Globus pallidus (tissue), 1 donor: ENCODE measurements around the gene ANKRD2.
"Not testable (repeated sequence)": the region's sequence is repeated elsewhere in the genome, so short reads cannot be mapped to it uniquely, and the experiment has no call there.

Experiments used
- DNase-seq: peaks from one replicate; pipeline ENCODE4 v3.0.0-alpha.2; 2015; ENCODE audit warnings: low spot score

ANKRD2 gene, protein sequence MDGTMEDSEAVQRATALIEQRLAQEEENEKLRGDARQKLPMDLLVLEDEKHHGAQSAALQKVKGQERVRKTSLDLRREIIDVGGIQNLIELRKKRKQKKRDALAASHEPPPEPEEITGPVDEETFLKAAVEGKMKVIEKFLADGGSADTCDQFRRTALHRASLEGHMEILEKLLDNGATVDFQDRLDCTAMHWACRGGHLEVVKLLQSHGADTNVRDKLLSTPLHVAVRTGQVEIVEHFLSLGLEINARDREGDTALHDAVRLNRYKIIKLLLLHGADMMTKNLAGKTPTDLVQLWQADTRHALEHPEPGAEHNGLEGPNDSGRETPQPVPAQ

DNA sequence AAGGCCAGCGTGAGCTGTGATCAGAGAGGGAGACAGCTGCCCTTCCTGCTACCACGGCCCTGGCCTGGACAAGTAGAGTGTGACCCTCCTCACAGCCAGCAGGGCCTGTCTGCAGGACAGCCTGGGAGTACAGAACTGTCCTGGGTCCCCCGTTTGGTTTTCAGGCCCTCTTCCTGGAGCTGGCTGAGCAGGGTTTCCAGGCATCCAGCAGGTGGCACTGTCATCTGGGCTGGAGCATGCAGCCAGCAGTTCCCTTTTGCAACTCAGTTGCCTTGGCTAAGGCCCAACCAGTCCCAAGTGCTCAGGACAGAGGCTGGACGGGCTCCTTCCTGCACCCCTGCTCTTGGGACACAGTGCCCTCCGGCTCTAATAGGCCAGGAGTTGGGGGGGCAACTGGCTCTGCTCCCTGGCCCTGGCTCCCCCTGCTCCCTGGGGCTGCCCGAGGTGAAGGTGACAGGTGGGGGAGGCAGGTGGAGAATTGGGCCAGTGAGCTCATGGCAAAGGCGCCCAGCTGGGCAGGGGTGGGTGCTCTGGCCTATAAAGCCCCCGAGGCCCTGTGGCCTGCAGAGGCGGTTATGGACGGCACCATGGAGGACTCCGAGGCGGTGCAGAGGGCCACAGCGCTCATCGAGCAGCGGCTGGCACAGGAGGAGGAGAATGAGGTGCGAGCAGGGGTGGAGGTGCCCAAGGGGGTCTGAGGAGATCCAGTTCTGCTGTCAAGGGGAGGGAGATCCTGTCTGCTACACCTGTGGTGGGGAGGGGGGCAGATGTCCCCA is at the start of gene ANKRD2:
ANKRD2 (plus strand) TSS at position 566 of the 776 bp plus-strand sequence; CDS start at position 576, 10 bp downstream.
- DNase-seq, result peak; percentile 78

DNA sequence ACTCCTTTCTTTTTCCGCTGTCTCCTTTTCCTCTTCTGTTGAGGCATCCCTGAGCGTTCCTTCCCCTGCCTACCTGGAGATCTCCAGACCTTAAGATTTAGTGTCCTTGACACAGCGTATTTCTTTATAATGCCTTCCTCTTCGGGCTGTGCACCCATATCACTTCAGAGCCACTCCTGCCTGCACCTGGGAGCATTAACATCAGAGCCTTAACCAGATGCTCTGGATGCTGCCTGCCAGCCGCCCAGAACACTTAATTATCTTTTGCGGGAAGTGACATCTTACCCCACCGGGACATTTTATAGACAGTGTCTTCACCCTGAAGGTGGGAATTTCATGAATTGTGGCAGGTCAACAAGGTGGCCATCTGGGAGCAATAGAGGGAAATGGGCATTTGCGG is 49.6 kb upstream of the ANKRD2 start:
- no peak for DNase-seq

DNA sequence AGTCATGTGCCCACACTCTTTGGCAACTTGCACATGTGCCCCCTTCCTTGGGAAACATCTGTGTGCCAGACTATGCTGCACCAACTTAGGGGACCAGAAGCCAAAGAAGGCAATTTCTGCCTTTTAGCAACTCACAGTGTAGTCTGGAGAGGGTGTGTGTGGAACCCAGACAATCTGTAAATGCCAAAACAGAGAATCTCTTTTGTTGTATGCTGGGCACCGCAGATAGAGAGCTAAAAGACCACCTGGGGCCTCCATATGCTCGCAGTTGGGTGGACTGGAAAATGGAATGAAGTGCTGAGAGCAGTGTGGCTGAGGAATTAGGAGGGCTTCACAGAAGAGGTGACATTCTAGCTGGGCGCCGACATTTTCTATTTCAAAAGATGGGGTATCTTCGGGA is 47.5 kb upstream of the ANKRD2 start:
- DNase-seq, result no peak

DNA sequence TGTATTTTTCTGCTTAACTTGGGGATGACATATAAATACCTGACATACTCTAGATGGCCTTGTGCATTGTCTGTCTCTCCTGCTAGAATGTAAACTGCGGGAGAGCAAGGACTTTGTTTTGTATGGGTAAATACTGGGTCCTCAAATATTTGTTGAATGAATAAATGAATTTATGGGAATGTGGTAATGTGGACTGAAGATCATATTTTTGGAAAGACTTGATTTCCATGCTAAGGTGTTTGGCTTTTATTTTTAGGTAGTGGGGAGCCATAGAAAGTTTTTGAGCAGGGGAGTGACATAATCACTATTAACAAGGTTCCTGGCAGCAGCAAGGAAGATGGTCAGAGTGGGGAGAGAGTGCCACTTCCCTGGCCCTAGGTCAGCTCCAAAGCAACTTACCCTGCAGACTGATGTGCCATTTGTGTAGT is 46.9 kb upstream of the ANKRD2 start:
- no peak for DNase-seq

GRCh38 chr10:97528876-97529275 is 43.7 kb upstream of the ANKRD2 start:
- not testable (repeated sequence) for DNase-seq

DNA sequence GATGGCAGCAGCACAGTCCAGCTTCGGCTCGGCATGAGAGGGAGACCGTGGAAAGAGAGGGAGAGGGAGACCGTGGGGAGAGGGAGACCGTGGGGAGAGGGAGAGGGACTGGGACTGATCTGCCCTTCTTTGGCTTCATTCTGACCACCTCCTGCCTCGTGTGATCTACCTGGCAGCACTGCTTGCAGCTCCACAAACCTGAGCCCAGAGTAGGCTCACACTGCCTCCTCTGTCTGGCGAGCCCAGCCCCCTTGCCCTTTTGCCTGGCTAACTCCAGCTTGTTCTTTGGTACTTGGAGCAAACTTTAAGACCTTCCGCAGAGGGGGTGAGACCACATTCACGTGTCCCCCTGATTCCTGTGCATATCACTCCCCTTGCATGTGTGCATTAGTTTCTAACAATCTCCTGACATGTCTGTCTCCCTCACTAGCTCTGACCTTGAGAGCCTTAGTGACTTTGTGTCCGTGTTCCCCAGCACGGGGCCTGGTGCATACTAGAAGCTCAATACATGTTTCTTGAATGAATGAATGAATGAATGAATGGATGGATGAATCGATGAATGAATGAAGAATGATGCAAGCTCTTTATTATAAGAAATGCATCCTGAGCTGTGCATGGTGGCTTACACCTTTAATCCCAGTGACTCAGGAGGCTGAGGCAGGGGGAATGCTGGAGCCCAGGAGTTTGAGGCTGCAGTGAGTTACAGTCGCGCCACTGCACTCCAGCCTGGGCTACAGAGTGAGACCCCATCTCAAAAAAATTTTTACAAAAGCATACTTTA is 42.7 kb upstream of the ANKRD2 start:
- no peak for DNase-seq

GRCh38 chr10:97531401-97531986 is 41.1 kb upstream of the ANKRD2 start:
- DNase-seq, result no peak

GRCh38 chr10:97532935-97533671 is 39.5 kb upstream of the ANKRD2 start:
- DNase-seq, result no peak

- no peak for DNase-seq
Measured at GRCh38 chr10:97533888-97534287, 38.7 kb upstream of the ANKRD2 start.

GRCh38 chr10:97534746-97535367 is 37.7 kb upstream of the ANKRD2 start:
- DNase-seq, result peak; percentile 77

DNA sequence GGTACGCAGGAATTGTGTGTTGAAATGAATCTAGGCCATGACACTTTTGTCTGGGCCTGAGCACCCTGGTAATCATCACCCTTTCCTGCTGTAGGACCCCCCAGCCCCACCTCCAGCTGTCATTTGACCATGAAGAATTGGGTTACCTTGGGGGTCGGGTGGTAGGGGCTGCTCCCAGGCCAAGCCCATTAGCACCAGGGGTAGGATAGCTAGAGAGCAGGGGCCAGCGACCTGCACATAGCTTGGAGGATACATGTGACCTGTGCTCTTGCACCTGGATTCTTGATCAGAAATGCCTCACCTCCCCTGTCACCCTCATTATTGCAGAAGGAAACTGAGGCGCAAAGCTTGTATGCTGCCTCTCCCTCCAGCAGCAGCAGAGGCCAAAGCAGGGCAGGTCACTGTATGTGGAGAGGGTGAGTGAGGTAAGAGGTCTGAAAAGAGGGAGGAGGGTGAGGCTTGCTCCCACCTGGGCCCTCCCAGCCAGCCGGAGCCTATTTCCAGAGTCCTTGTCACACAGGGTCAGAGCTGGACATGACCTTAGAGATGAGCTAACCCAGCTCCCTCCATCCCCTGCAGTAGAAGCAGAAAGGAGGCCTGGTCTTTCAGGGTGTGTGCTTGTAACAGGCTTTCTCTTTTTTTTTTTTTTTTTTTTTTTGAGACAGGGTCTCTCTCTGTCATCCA is 35.3 kb upstream of the ANKRD2 start:
- no peak for DNase-seq

- DNase-seq, result peak; percentile 44
Measured at GRCh38 chr10:97538411-97538810, 34.2 kb upstream of the ANKRD2 start.

GRCh38 chr10:97538839-97539238 is 33.7 kb upstream of the ANKRD2 start:
- DNase-seq, result no peak

GRCh38 chr10:97539523-97540200 is 32.9 kb upstream of the ANKRD2 start:
- no peak for DNase-seq

DNA sequence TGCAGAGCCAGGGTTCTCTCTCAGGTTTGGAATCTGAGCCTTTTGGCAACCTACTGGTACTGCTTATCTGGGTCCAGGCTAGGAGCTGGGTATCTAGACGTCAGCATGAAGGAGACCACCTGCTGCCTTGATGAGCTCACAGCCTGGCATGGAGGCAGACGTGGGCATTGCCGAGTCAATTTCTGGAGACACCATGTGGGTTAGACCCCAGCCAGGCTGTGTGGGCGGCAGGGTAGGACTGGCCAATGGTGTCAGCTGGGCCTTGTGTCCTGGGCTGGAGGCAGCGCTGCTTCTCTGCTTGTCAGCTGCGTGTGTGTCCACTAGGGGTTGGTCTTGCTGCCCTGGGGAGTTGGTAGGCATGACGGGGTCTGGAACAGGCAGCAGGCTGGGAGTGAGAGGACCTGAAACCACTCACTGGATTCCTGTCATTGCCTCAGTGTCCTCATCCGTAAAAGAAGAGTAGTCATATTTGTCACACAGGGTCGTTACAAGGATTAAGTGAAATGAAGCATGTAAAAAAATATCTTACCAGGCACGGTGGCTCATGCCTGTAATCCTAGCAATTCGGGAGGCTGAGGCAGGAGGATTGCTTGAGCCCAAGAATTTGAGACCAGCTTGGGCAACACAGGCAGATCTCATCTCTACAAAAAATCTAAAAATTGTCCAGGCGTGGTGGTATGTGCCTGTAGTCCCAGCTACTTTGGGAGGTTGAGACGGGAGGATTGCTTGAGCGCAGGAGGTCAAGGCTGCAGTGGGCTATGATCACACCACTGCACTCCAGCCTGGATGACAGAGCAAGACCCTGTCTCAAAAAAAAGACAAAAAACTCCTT is 31.7 kb upstream of the ANKRD2 start:
- no peak for DNase-seq

DNA sequence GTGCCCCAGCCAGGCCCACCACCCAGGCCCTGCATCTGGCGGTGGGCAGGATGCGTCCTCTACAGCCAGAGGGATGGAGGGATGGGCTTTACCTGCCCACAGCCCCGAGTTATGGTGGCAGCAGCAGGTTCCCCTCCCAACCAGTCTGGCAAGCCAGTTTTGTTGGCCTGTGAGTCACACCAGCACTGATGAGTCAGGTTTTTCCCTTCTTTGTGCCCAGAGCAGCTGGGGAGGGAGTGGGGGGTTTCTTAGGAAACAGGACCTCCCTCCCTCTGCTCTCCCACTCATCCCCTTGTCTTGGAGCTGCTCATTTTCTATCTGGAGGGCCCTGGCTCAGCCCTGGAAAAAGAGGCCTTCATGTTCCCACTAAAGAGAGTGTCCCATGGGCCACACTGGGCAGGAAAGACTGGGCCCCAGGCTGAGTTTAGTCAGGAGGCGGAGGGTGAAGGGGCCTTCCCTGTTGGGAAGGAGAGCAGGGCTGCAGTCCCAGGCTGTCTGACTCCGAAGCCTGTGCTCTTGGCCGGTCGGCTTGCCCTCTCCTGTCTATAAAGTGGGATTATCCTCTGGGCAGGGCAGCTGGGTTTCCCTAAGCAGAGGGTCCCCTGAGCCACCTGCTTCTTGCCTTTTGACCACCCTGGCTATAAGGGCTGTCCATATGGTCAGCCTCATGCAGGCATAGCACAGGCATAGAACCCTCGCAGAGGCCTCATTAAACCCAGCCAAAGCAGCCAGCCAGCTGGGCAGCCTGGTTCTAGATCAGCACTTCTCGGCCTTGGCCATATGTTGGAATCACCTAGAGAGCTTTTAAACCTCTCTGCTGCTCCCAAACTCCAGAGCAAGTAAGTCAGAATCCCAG is 30.2 kb upstream of the ANKRD2 start:
- peak; percentile 59 for DNase-seq

DNA sequence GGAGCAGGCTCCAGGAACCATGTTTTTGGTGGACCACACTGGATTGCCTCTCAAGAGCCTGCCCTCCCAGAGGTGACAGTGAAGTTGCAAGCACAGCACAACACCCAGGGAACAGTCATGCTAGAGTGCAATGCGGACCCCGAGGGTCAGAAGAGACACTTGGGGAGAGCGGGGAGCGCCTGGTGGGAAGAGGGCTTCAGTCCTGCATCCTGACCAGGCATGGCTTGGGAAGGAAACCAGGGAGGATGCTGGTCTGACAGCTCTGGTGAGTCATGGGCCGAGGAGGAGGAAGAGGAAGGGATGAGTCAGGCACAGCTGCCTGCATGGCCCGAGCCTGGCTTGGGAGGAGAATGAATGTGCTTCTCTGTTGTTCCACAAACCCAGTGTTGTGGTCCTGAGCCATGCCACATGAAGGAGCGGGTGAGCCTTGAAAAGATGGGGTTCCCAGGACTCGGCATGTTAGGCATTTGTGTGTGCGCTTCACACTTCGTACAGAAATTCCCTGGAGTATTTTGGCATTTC is 29.5 kb upstream of the ANKRD2 start:
- peak; percentile 95 for DNase-seq
